Osteoblast (primary cell): Measurements from ENCODE around the gene TMEM33. TPM values are rescaled to one million over a fixed set of nuclear protein-coding genes. Genes with fewer than 3 reads are reported as not detected.

Experiments used
- DNase-seq: peaks from one replicate; pipeline ENCODE4 v3.0.0; 2011; ENCODE audit warnings: low spot score, mixed read lengths; ENCODE audit not compliant: insufficient read length; ENCODE audit errors: missing footprints
- H2AFZ ChIP-seq: 2 replicates; pipeline ENCODE4 v1.6.0; 2011; ENCODE audit warnings: mild to moderate bottlenecking, low read length
- H3K27ac ChIP-seq: 2 replicates; pipeline ENCODE4 v1.5.1; 2011; ENCODE audit warnings: mild to moderate bottlenecking, low read depth, low read length, moderate library complexity
- H3K27me3 ChIP-seq: 2 replicates; pipeline ENCODE4 v1.6.0; 2012; ENCODE audit warnings: mild to moderate bottlenecking, control low read depth, inconsistent platforms, low read length, moderate library complexity; ENCODE audit not compliant: insufficient read depth
- H3K36me3 ChIP-seq: 2 replicates; pipeline ENCODE4 v1.5.1; 2011; ENCODE audit warnings: mild to moderate bottlenecking, low read length, control low read depth, moderate library complexity; ENCODE audit not compliant: insufficient read depth
- H3K4me1 ChIP-seq: 2 replicates; pipeline ENCODE4 v1.5.1; 2011; ENCODE audit warnings: mild to moderate bottlenecking, low read length, control low read depth, moderate library complexity; ENCODE audit not compliant: insufficient read depth
- H3K4me2 ChIP-seq: 2 replicates; pipeline ENCODE4 v1.6.0; 2011; ENCODE audit warnings: mild to moderate bottlenecking, low read length; ENCODE audit not compliant: insufficient read depth
- H3K4me3 ChIP-seq: fragments of 200-600 bp; sonication (generic); 3 replicates; pipeline ENCODE4 v1.5.1; 2012; ENCODE audit warnings: mild to moderate bottlenecking, low read length, inconsistent platforms; ENCODE audit not compliant: insufficient read depth
- H3K79me2 ChIP-seq: 2 replicates; pipeline ENCODE4 v1.6.0; 2012; ENCODE audit warnings: mild to moderate bottlenecking, low read length, control low read depth, inconsistent platforms; ENCODE audit not compliant: insufficient read depth
- H3K9me3 ChIP-seq: 2 replicates; pipeline ENCODE4 v1.5.1; 2011; ENCODE audit warnings: low read depth, low read length, control low read depth
- H4K20me1 ChIP-seq: 2 replicates; pipeline ENCODE4 v1.6.0; 2012; ENCODE audit warnings: mild to moderate bottlenecking, low read length, control low read depth; ENCODE audit not compliant: insufficient read depth
- total RNA-seq: library from RNA; depleted of rRNA; stranded (reverse); fragments of >200 nt; gene quantifications from 2 replicates; pipeline ENCODE4 v1.2.3, GENCODE V29; 2012
- TF ChIP-seq, protein P1 (sequence below): IDR thresholded peaks from 2 replicates; pipeline ENCODE4 v1.5.1; 2011; ENCODE audit warnings: mild to moderate bottlenecking, low read depth, low read length, moderate library complexity; ENCODE audit errors: extremely low read depth

The TMEM33 gene, protein sequence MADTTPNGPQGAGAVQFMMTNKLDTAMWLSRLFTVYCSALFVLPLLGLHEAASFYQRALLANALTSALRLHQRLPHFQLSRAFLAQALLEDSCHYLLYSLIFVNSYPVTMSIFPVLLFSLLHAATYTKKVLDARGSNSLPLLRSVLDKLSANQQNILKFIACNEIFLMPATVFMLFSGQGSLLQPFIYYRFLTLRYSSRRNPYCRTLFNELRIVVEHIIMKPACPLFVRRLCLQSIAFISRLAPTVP
- total RNA-seq: 39.5 and 49.2 TPM in 2 replicates

DNA sequence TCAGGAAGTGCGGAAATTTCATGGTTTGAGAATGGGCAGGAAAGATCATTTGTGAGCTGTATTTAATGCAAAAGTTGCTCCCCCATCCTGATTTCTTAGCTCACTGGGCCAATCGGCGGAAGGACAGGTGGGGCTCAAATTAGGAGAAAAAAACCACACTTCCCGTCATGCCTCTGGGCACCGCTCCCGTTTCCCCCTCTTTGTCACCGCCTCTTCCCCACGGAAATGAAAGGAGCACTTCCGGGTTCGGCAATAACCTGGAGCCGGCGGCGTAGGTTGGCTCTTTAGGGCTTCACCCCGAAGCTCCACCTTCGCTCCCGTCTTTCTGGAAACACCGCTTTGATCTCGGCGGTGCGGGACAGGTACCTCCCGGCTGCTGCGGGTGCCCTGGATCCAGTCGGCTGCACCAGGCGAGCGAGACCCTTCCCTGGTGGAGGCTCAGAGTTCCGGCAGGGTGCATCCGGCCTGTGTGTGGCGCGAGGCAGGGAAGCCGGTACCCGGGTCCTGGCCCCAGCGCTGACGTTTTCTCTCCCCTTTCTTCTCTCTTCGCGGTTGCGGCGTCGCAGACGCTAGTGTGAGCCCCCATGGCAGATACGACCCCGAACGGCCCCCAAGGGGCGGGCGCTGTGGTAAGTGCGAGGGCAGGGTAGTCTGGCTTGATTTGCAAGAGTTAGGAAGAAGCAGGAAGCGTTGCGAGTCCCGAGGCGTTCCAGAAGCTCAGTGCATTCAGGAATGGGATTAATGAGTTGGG lies at the start of gene TMEM33:
Gene TMEM33 (plus strand): TSS at position 529 of the 751 bp plus-strand sequence. CDS start 56 bp downstream, at position 585.
- peaks cover 11% of the 10 kb centered on the region for H3K36me3 ChIP-seq
- peak within 1 kb of the TSS; percentile 97 for H3K4me3 ChIP-seq
- TF ChIP-seq, protein P1, sequence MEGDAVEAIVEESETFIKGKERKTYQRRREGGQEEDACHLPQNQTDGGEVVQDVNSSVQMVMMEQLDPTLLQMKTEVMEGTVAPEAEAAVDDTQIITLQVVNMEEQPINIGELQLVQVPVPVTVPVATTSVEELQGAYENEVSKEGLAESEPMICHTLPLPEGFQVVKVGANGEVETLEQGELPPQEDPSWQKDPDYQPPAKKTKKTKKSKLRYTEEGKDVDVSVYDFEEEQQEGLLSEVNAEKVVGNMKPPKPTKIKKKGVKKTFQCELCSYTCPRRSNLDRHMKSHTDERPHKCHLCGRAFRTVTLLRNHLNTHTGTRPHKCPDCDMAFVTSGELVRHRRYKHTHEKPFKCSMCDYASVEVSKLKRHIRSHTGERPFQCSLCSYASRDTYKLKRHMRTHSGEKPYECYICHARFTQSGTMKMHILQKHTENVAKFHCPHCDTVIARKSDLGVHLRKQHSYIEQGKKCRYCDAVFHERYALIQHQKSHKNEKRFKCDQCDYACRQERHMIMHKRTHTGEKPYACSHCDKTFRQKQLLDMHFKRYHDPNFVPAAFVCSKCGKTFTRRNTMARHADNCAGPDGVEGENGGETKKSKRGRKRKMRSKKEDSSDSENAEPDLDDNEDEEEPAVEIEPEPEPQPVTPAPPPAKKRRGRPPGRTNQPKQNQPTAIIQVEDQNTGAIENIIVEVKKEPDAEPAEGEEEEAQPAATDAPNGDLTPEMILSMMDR: no peak
- peaks cover 12% of the 10 kb centered on the region for H4K20me1 ChIP-seq
- peak within 1 kb of the TSS; percentile 97 for H3K4me2 ChIP-seq
- H3K79me2 ChIP-seq: peaks cover 45% of the 10 kb centered on the region
- no peaks in the 10 kb centered on the region for H3K9me3 ChIP-seq
- peaks cover 6% of the 10 kb centered on the region for H3K27me3 ChIP-seq
- H3K27ac ChIP-seq: peak within 1 kb of the TSS; percentile 80
- H3K4me1 ChIP-seq: peaks cover 11% of the 10 kb centered on the region
- peak; percentile 89 for DNase-seq
- H2AFZ ChIP-seq: peak within 1 kb of the TSS; percentile 98

DNA sequence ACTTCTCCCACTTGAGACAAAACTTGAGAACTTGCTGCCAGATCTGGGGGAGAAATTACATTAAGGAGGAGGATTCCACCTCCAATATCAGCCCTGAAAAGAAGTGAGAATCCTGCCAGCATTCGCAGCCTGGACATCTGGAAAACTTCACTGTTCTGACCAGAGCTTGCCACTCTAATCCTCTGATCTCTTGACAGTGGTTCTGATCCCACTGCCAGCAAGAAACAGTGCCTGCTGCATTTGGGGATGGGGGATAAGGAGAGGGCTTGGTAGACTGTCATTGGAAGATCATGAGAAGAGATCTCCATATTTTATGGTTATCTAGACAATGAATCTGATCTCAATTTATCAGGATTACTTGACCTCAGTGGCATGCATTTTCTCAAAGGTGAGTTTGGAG lies 49.8 kb upstream of the TMEM33 start:
- H4K20me1 ChIP-seq: no peaks in the 10 kb centered on the region
- H3K9me3 ChIP-seq: no peaks in the 10 kb centered on the region
- H3K27ac ChIP-seq: no peak overlapping the region
- H3K4me3 ChIP-seq: no peak overlapping the region
- H2AFZ ChIP-seq: no peak overlapping the region
- TF ChIP-seq, protein P1: no peak
- no peaks in the 10 kb centered on the region for H3K79me2 ChIP-seq
- no peak overlapping the region for H3K4me2 ChIP-seq
- no peaks in the 10 kb centered on the region for H3K36me3 ChIP-seq
- peaks cover 6% of the 10 kb centered on the region for H3K4me1 ChIP-seq
- no peak for DNase-seq
- peaks cover 29% of the 10 kb centered on the region for H3K27me3 ChIP-seq

DNA sequence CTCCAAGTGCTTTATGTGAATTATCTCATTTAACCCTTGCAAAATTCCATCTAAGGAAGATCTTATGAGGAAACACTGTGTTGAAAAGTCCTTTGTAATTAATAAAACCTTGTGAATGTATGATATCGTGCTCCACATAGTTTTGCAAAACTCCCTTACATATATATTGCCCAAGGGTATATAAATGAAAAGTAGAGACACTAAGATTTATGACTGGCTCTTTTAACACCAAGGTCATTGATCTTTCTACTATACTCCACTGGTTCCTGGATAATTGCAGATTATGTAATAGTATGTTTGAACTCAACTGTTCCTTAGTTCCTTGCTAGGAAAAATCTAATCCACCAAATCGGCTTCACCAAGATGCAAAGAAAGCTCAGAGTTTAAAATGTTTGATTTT lies 48.0 kb upstream of the TMEM33 start:
- no peak for DNase-seq
- no peak overlapping the region for H2AFZ ChIP-seq
- H3K4me1 ChIP-seq: peaks cover 3% of the 10 kb centered on the region
- H3K9me3 ChIP-seq: no peaks in the 10 kb centered on the region
- H3K36me3 ChIP-seq: no peaks in the 10 kb centered on the region
- TF ChIP-seq, protein P1: no peak
- H3K27me3 ChIP-seq: peaks cover 15% of the 10 kb centered on the region
- no peak overlapping the region for H3K4me3 ChIP-seq
- no peaks in the 10 kb centered on the region for H3K79me2 ChIP-seq
- H3K4me2 ChIP-seq: no peak overlapping the region
- H4K20me1 ChIP-seq: no peaks in the 10 kb centered on the region
- H3K27ac ChIP-seq: no peak overlapping the region
